ENCODE results near the gene C1orf122.
A peak's percentile ranks its signal among the peaks of the same experiment; 100 is the strongest.
"Not testable (repeated sequence)": the region's sequence is repeated elsewhere in the genome, so short reads cannot be mapped to it uniquely, and the experiment has no call there.

Gene C1orf122

GRCh38 chr1:37807555-37808368 lies at the start of gene C1orf122, which contains the start of gene YRDC:
C1orf122 (plus strand) TSS chr1:37807790; CDS start chr1:37808405, 615 bp downstream.
YRDC (minus strand) TSS chr1:37808208; CDS start chr1:37808180, 28 bp downstream.
- H3K36me3 ChIP-seq (ENCODE audit: insufficient read depth, low read length): peaks cover 39% of the 10 kb centered on the region
- H3K9me3 ChIP-seq (ENCODE audit: low read length): no peaks in the 10 kb centered on the region
- peak within 1 kb of the TSS; percentile 80 for H3K9ac ChIP-seq (ENCODE audit: low read length)
- no peaks in the 10 kb centered on the region for H3K27me3 ChIP-seq (ENCODE audit: control insufficient read depth in 1 of 2, insufficient read depth in 2 of 2, low read length in 2 of 2)
- peaks cover 24% of the 10 kb centered on the region for H3K4me1 ChIP-seq (ENCODE audit: insufficient read depth, low read length)
- peak within 1 kb of the TSS; percentile 63 to 67 for H3K4me3 ChIP-seq (ENCODE audit: low read depth in 1 of 2, low read length in 2 of 2)
- H3K27ac ChIP-seq (ENCODE audit: low read depth, low read length): peak within 1 kb of the TSS; percentile 64

GRCh38 chr1:37759451-37759850 lies 48.1 kb upstream of the C1orf122 start:
- Histone ChIP-seq H3K27ac (ENCODE audit: low read depth, low read length) (no peak overlapping the region), H3K4me1 (ENCODE audit: insufficient read depth, low read length) (no peaks in the 10 kb centered on the region), H3K9ac (ENCODE audit: low read length) (no peak overlapping the region), H3K36me3 (ENCODE audit: insufficient read depth, low read length) (no peaks in the 10 kb centered on the region), H3K4me3 (ENCODE audit: low read depth in 1 of 2, low read length in 2 of 2) (no peak overlapping the region), H3K27me3 (ENCODE audit: control insufficient read depth in 1 of 2, insufficient read depth in 2 of 2, low read length in 2 of 2) (peaks cover 12 to 28% of the 10 kb centered on the region in 2 donors), H3K9me3 (ENCODE audit: low read length) (no peaks in the 10 kb centered on the region)

DNA sequence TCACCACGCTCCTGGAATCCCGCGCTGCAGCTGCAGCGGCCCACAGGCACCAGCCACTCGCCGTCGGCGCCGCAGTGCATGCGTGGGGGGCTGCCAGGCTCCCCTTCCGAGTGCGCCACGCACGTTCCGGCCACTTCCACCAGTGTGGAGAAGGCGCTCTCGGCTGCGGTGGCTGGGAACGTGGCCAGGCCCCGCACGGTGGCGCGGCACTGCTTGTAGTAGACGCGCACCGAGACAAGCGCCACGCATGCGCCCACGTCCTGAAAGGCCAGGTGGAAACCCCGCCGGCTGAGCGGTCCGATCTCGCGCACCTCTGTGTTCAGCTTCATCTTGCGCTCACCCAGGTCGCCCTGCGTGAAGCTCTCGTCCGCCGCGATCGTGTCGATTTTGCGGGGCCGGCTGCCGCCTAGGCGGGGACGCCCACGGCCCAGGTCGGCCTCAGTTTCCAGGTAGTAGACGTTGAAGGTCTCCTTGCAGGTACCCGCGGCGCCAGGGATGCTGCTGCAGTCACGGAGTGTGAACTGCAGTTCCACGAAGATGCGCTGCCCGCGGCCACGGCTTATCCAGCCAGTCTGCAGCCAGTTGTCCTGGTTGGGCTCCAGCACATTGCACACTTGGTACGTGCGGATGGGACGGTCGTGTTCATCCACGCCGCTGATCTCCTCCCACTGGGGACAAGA lies 46.0 kb upstream of the C1orf122 start:
- no peak overlapping the region for H3K4me3 ChIP-seq (ENCODE audit: low read depth in 1 of 2, low read length in 2 of 2)
- peaks cover 25 to 40% of the 10 kb centered on the region in 2 donors for H3K27me3 ChIP-seq (ENCODE audit: control insufficient read depth in 1 of 2, insufficient read depth in 2 of 2, low read length in 2 of 2)
- no peak overlapping the region for H3K27ac ChIP-seq (ENCODE audit: low read depth, low read length)
- no peaks in the 10 kb centered on the region for H3K4me1 ChIP-seq (ENCODE audit: insufficient read depth, low read length)
- no peak overlapping the region for H3K9ac ChIP-seq (ENCODE audit: low read length)
- H3K9me3 ChIP-seq (ENCODE audit: low read length): no peaks in the 10 kb centered on the region
- no peaks in the 10 kb centered on the region for H3K36me3 ChIP-seq (ENCODE audit: insufficient read depth, low read length)

- Histone ChIP-seq H3K27ac (ENCODE audit: low read depth, low read length) (no peak overlapping the region), H3K9ac (ENCODE audit: low read length) (no peak overlapping the region), H3K27me3 (ENCODE audit: control insufficient read depth in 1 of 2, insufficient read depth in 2 of 2, low read length in 2 of 2) (peaks cover 31 to 40% of the 10 kb centered on the region in 2 donors), H3K4me1 (ENCODE audit: insufficient read depth, low read length) (no peaks in the 10 kb centered on the region), H3K36me3 (ENCODE audit: insufficient read depth, low read length) (no peaks in the 10 kb centered on the region), H3K4me3 (ENCODE audit: low read depth in 1 of 2, low read length in 2 of 2) (no peak overlapping the region), H3K9me3 (ENCODE audit: low read length) (no peaks in the 10 kb centered on the region)
These were observed 45.1 kb upstream of the C1orf122 start for GRCh38 chr1:37762516-37762915.

DNA sequence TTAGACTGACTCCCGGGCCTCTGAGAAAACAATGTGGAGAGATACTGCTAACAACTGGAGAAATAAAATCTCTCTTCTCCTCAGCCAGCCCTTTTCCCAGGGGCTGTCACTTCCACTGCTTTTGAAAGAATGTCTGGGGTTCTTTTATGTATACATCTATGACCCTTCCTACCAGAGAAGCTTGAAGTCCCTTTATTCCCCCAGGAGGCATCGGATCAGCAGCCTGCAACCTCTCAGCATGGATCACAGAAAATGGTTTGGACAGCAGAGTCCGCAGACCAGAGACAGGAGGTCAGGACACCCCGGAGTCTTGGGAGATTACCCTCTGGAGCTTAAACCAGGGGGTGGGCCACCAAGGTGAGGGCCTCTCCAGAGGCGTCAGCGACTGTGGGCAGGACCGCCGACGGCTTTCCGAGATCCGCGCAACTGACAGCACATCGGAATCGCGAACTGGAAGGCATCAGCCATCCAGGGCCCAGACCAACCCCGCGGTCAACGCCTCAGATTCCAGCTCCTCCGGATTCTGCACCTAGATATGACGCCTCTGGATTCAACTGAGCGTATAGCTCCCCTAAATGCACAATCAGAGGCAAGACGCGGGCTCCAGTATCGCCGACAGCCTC lies 43.7 kb upstream of the C1orf122 start:
- Histone ChIP-seq H3K4me1 (ENCODE audit: insufficient read depth, low read length) (no peaks in the 10 kb centered on the region), H3K9ac (ENCODE audit: low read length) (no peak overlapping the region), H3K36me3 (ENCODE audit: insufficient read depth, low read length) (no peaks in the 10 kb centered on the region), H3K9me3 (ENCODE audit: low read length) (no peaks in the 10 kb centered on the region), H3K4me3 (ENCODE audit: low read depth in 1 of 2, low read length in 2 of 2) (no peak overlapping the region), H3K27me3 (ENCODE audit: control insufficient read depth in 1 of 2, insufficient read depth in 2 of 2, low read length in 2 of 2) (peaks cover 31 to 41% of the 10 kb centered on the region in 2 donors), H3K27ac (ENCODE audit: low read depth, low read length) (no peak overlapping the region)

GRCh38 chr1:37764414-37764825 lies 43.2 kb upstream of the C1orf122 start:
- no peaks in the 10 kb centered on the region for H3K4me1 ChIP-seq (ENCODE audit: insufficient read depth, low read length)
- no peak overlapping the region for H3K27ac ChIP-seq (ENCODE audit: low read depth, low read length)
- H3K4me3 ChIP-seq (ENCODE audit: low read depth in 1 of 2, low read length in 2 of 2): no peak overlapping the region
- H3K27me3 ChIP-seq (ENCODE audit: control insufficient read depth in 1 of 2, insufficient read depth in 2 of 2, low read length in 2 of 2): peaks cover 31 to 46% of the 10 kb centered on the region in 2 donors
- H3K9ac ChIP-seq (ENCODE audit: low read length): no peak overlapping the region
- no peaks in the 10 kb centered on the region for H3K9me3 ChIP-seq (ENCODE audit: low read length)
- H3K36me3 ChIP-seq (ENCODE audit: insufficient read depth, low read length): no peaks in the 10 kb centered on the region

DNA sequence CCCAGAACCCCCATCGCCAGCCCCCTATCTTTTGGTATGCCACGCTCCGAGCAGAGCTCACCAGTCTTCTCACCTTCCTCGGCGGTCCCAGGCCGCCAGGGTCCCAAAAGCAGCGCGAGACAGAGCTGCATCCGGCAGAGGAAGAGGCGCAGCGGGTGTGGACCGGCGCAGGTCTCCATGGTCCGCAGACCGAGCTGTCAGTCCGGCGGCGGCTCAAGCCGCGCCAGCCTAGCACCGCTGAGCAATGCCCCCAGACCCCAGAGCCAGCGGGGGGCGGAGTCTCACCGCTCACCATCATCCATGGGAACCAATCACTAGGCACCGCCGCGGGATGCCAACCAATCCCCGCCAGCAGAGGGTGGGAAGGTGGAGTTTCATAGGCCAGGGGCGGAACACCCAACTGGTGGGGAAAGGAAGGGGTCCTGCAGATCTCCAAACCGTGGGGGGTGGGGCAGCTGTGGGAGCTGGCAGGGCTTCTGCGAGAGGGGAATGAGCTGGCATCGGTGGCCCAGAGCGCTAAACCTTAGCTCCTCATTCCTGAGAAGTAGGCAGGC lies 42.6 kb upstream of the C1orf122 start, which contains the start of gene EPHA10:
Gene EPHA10, minus strand, starts transcription at position 233 of the 554 bp plus-strand sequence. Its CDS starts 54 bp downstream, at position 179.
- no peaks in the 10 kb centered on the region for H3K36me3 ChIP-seq (ENCODE audit: insufficient read depth, low read length)
- no peaks in the 10 kb centered on the region for H3K4me1 ChIP-seq (ENCODE audit: insufficient read depth, low read length)
- no peak within 1 kb of the TSS for H3K4me3 ChIP-seq (ENCODE audit: low read depth in 1 of 2, low read length in 2 of 2)
- H3K27ac ChIP-seq (ENCODE audit: low read depth, low read length): no peak within 1 kb of the TSS
- H3K9ac ChIP-seq (ENCODE audit: low read length): no peak within 1 kb of the TSS
- peaks cover 31 to 46% of the 10 kb centered on the region in 2 donors for H3K27me3 ChIP-seq (ENCODE audit: control insufficient read depth in 1 of 2, insufficient read depth in 2 of 2, low read length in 2 of 2)
- H3K9me3 ChIP-seq (ENCODE audit: low read length): no peaks in the 10 kb centered on the region

GRCh38 chr1:37765916-37766664 lies 41.5 kb upstream of the C1orf122 start:
- Histone ChIP-seq H3K9me3 (ENCODE audit: low read length) (no peaks in the 10 kb centered on the region), H3K27me3 (ENCODE audit: control insufficient read depth in 1 of 2, insufficient read depth in 2 of 2, low read length in 2 of 2) (peaks cover 31 to 46% of the 10 kb centered on the region in 2 donors), H3K36me3 (ENCODE audit: insufficient read depth, low read length) (no peaks in the 10 kb centered on the region), H3K4me1 (ENCODE audit: insufficient read depth, low read length) (no peaks in the 10 kb centered on the region), H3K27ac (ENCODE audit: low read depth, low read length) (no peak overlapping the region), H3K4me3 (ENCODE audit: low read depth in 1 of 2, low read length in 2 of 2) (no peak overlapping the region), H3K9ac (ENCODE audit: low read length) (no peak overlapping the region)

DNA sequence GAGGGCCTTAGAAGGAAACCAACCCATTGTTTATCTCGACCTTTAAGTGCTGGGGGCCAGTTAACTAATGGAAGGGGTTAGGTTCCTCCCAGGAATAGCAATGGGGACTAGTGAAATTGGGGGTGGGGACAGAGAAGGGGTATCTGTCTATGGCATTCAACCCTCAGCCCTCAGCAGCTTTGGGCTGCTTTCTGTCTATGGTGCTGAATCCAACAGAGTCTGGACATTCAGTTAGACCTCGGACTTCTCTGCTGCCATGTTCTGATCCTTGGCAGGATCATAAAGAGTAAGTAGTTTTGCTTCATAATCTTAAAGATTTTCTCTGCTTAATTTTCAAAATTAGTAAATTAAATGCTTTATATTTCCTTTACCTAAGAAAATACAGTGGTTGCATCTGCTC lies 40.1 kb upstream of the C1orf122 start:
- H3K27me3 ChIP-seq (ENCODE audit: control insufficient read depth in 1 of 2, insufficient read depth in 2 of 2, low read length in 2 of 2): peaks cover 31 to 38% of the 10 kb centered on the region in 2 donors
- no peak overlapping the region for H3K4me3 ChIP-seq (ENCODE audit: low read depth in 1 of 2, low read length in 2 of 2)

GRCh38 chr1:37771440-37771839 lies 36.1 kb upstream of the C1orf122 start:
- H3K27me3 ChIP-seq (ENCODE audit: control insufficient read depth in 1 of 2, insufficient read depth in 2 of 2, low read length in 2 of 2); H3K9me3 ChIP-seq (ENCODE audit: low read length); H3K9ac ChIP-seq (ENCODE audit: low read length); H3K4me3 ChIP-seq (ENCODE audit: low read depth in 1 of 2, low read length in 2 of 2); H3K36me3 ChIP-seq (ENCODE audit: insufficient read depth, low read length); H3K4me1 ChIP-seq (ENCODE audit: insufficient read depth, low read length); H3K27ac ChIP-seq (ENCODE audit: low read depth, low read length): not testable (repeated sequence)

More for the DNA sequence above, 40.1 kb upstream of the C1orf122 start:
- no peak overlapping the region for H3K9ac ChIP-seq (ENCODE audit: low read length)
- H3K4me1 ChIP-seq (ENCODE audit: insufficient read depth, low read length): no peaks in the 10 kb centered on the region
- no peaks in the 10 kb centered on the region for H3K36me3 ChIP-seq (ENCODE audit: insufficient read depth, low read length)
- no peak overlapping the region for H3K27ac ChIP-seq (ENCODE audit: low read depth, low read length)
- no peaks in the 10 kb centered on the region for H3K9me3 ChIP-seq (ENCODE audit: low read length)

Measured in muscle layer of colon (tissue), 2 donors.